SK-N-SH (cell line): Measurements from ENCODE around the gene RMDN2. TPM values are rescaled to one million over a fixed set of nuclear protein-coding genes. Genes with fewer than 3 reads are reported as not detected.
A peak's percentile ranks its signal among the peaks of the same experiment; 100 is the strongest.

Source experiments
- CTCF ChIA-PET: fragments of 300-600, 350-600 bp; formaldehyde crosslinking; extraction: SDS; loops from one replicate; lab custom pipeline; 2021; lab: Yijun Ruan, JAX
- POLR2A ChIA-PET: fragments of 350-600 bp; sonication (Branson Sonifier 250); formaldehyde crosslinking; extraction: SDS; loops from one replicate; lab custom pipeline; 2020; ENCODE audit warnings: antibody characterized with exemption, inconsistent platforms; lab: Yijun Ruan, JAX
- DNase-seq: peaks from one replicate; pipeline ENCODE4 v3.0.0; 2012
- H2AFZ ChIP-seq: fragments of 200-600 bp; sonication (generic); 2 replicates; pipeline ENCODE4 v1.8.1; 2016; ENCODE audit warnings: antibody characterized with exemption, mild to moderate bottlenecking, low read depth
- H3F3A ChIP-seq: fragments of 200-600 bp; sonication (generic); replicated peaks from 2 replicates; pipeline ENCODE3; 2016; ENCODE audit warnings: antibody characterized with exemption, mild to moderate bottlenecking; ENCODE audit not compliant: insufficient read depth
- H3K27ac ChIP-seq, 2 experiments: fragments of 200-500 bp in 1 of 2; fragments of 200-600 bp in 1 of 2; sonication (Bioruptor generic) in 1 of 2; sonication (generic), shearing (Covaris generic) in 1 of 2; 2 replicates each; pipeline versions ENCODE4 v1.5.1 to v1.6.1; 2014 to 2016; ENCODE audit warnings: low read depth in 2 of 2, inconsistent platforms in 1 of 2, low read length in 1 of 2, mild to moderate bottlenecking in 1 of 2, mixed read lengths in 1 of 2
- H3K27me3 ChIP-seq: fragments of 200-600 bp; sonication (generic), shearing (Covaris generic); 2 replicates; pipeline ENCODE4 v1.6.1; 2016; ENCODE audit warnings: mixed run types; ENCODE audit not compliant: insufficient read depth
- H3K36me3 ChIP-seq, 2 experiments: fragments of 200-500 bp in 1 of 2; fragments of 200-600 bp in 1 of 2; sonication (Bioruptor generic) in 1 of 2; sonication (generic) in 1 of 2; replicated peaks in 1 of 2; 2 replicates each; pipeline versions ENCODE3 to v1.5.1; 2014 to 2016; ENCODE audit warnings: low read length in 1 of 2, mild to moderate bottlenecking in 1 of 2; ENCODE audit not compliant: insufficient read depth in 2 of 2, control insufficient read depth in 1 of 2
- H3K4me1 ChIP-seq, 2 experiments: fragments of 200-500 bp in 1 of 2; fragments of 200-600 bp in 1 of 2; sonication (Bioruptor generic) in 1 of 2; sonication (generic), shearing (Covaris generic) in 1 of 2; 2 replicates each; pipeline versions ENCODE4 v1.5.1 to v1.6.1; 2014 to 2016; ENCODE audit warnings: low read depth in 1 of 2, low read length in 1 of 2, mixed run types in 1 of 2; ENCODE audit not compliant: insufficient read depth in 2 of 2, control insufficient read depth in 1 of 2
- H3K4me2 ChIP-seq: fragments of 200-600 bp; sonication (generic), shearing (Covaris generic); 2 replicates; pipeline ENCODE4 v1.6.1; 2017; ENCODE audit warnings: mixed run types
- H3K4me3 ChIP-seq, 2 experiments: fragments of 200-500 bp in 1 of 2; fragments of 200-600 bp in 1 of 2; sonication (Bioruptor generic) in 1 of 2; sonication (generic), shearing (Covaris generic) in 1 of 2; 2 replicates each; pipeline versions ENCODE4 v1.5.1 to v1.8.1; 2014 to 2016; ENCODE audit warnings: low read depth in 2 of 2, inconsistent platforms in 1 of 2, low read length in 1 of 2, mild to moderate bottlenecking in 1 of 2, mixed read lengths in 1 of 2, moderate library complexity in 1 of 2
- H3K79me2 ChIP-seq: fragments of 200-600 bp; sonication (generic); 2 replicates; pipeline ENCODE4 v1.8.1; 2017; ENCODE audit warnings: mild to moderate bottlenecking; ENCODE audit not compliant: insufficient read depth
- H3K9ac ChIP-seq: fragments of 200-600 bp; sonication (generic); 2 replicates; pipeline ENCODE4 v1.6.1; 2017; ENCODE audit warnings: mixed run types
- H3K9me2 ChIP-seq: fragments of 200-600 bp; sonication (generic); 2 replicates; pipeline ENCODE4 v1.6.1; 2017; ENCODE audit warnings: mixed run types
- H3K9me3 ChIP-seq: fragments of 200-600 bp; sonication (generic); 2 replicates; pipeline ENCODE4 v1.6.1; 2017; ENCODE audit warnings: mixed run types, mild to moderate bottlenecking, moderate library complexity
- H4K20me1 ChIP-seq: fragments of 200-600 bp; sonication (generic); 2 replicates; pipeline ENCODE4 v1.6.1; 2017; ENCODE audit warnings: mild to moderate bottlenecking, mixed run types; ENCODE audit not compliant: insufficient read depth
- CHD2 ChIP-seq: fragments of 150-350 bp; IDR thresholded peaks from 2 replicates; pipeline ENCODE4 v1.6.1; 2018; ENCODE audit warnings: low read length; ENCODE audit not compliant: partially characterized antibody
- ELF1 ChIP-seq: IDR thresholded peaks from 2 replicates; pipeline ENCODE4 v1.4.0; 2012
- EP300 ChIP-seq, 2 experiments: IDR thresholded peaks; 2 replicates each; pipeline versions ENCODE4 v1.4.0 to v1.6.1; 2012; ENCODE audit warnings: borderline replicate concordance in 1 of 2, low read depth in 1 of 2, low read length in 1 of 2
- FOXJ3 ChIP-seq: sonication (generic); formaldehyde crosslinking; IDR thresholded peaks from 2 replicates; pipeline ENCODE4 v1.5.1; 2020; ENCODE audit warnings: mild to moderate bottlenecking, missing genetic modification reagents
- JUND ChIP-seq: IDR thresholded peaks from 2 replicates; pipeline ENCODE4 v1.4.0; 2012
- NFIC ChIP-seq: IDR thresholded peaks from 2 replicates; pipeline ENCODE4 v1.4.0; 2012; ENCODE audit warnings: borderline replicate concordance
- NRF1 ChIP-seq: IDR thresholded peaks from 2 replicates; pipeline ENCODE4 v1.6.1; 2012; ENCODE audit warnings: low read depth, mild to moderate bottlenecking, low read length
- PBX3 ChIP-seq: IDR thresholded peaks from 2 replicates; pipeline ENCODE4; 2012
- POLR2AphosphoS5 ChIP-seq: IDR thresholded peaks from 2 replicates; pipeline ENCODE4 v1.6.1; 2012; ENCODE audit warnings: low read depth, low read length
- RAD21 ChIP-seq: IDR thresholded peaks from 2 replicates; pipeline ENCODE4 v1.6.1; 2012; ENCODE audit warnings: mild to moderate bottlenecking, low read length
- RCOR1 ChIP-seq: fragments of 150-350 bp; IDR thresholded peaks from 2 replicates; pipeline ENCODE4 v1.6.1; 2017; ENCODE audit warnings: antibody characterized with exemption, low read length
- RFX5 ChIP-seq: IDR thresholded peaks from 2 replicates; pipeline ENCODE4 v1.6.1; 2012; ENCODE audit warnings: mild to moderate bottlenecking, improper control_type of control experiment, low read length
- SIN3A ChIP-seq: IDR thresholded peaks from 2 replicates; pipeline ENCODE4 v1.6.1; 2012; ENCODE audit warnings: low read depth, mild to moderate bottlenecking, low read length, moderate library complexity, borderline replicate concordance
- SMC3 ChIP-seq: IDR thresholded peaks from 2 replicates; pipeline ENCODE4 v1.6.1; 2012; ENCODE audit warnings: low read depth, low read length, improper control_type of control experiment
- TAF1 ChIP-seq: IDR thresholded peaks from 2 replicates; pipeline ENCODE4 v1.6.1; 2012; ENCODE audit warnings: low read depth, mild to moderate bottlenecking, low read length, moderate library complexity, borderline replicate concordance
- TCF12 ChIP-seq: IDR thresholded peaks from 2 replicates; pipeline ENCODE4 v1.4.0; 2012
- TEAD4 ChIP-seq: IDR thresholded peaks from 2 replicates; pipeline ENCODE4 v1.4.0; 2012; ENCODE audit warnings: mild to moderate bottlenecking, borderline replicate concordance; ENCODE audit not compliant: insufficient read depth
- WGBS: methylation state at CpG from one replicate; pipeline ENCODE4 v1.1.6; 2017; ENCODE audit warnings: low lambda C conversion rate; 5-methylcytosine and 5-hydroxymethylcytosine counted together
- polyA plus RNA-seq, 3 experiments: library from polyadenylated mRNA; depleted of rRNA; stranded (reverse); fragments of >200 nt; gene quantifications; 2 replicates each; pipeline ENCODE4 v1.2.3, GENCODE V29; 2012
- TF ChIP-seq, protein P1 (sequence below): fragments of 200-600 bp; sonication (generic); IDR thresholded peaks from 2 replicates; pipeline ENCODE4 v1.6.1; 2017; ENCODE audit warnings: antibody characterized with exemption, mild to moderate bottlenecking, moderate library complexity
- TF ChIP-seq, protein P2 (sequence below): fragments of 150-350 bp; IDR thresholded peaks from 2 replicates; pipeline ENCODE4 v1.6.1; 2016; ENCODE audit warnings: mild to moderate bottlenecking, low read depth, low read length
- TF ChIP-seq, protein P3 (sequence below): fragments of 150-350 bp; IDR thresholded peaks from 2 replicates; pipeline ENCODE4 v1.6.1; 2017; ENCODE audit warnings: antibody characterized with exemption, low read length, low read depth, borderline replicate concordance
- TF ChIP-seq, protein P4 (sequence below): IDR thresholded peaks from 2 replicates; pipeline ENCODE4 v1.4.0; 2012; ENCODE audit warnings: low read depth, borderline replicate concordance

RMDN2 gene
- polyA plus RNA-seq, 1 of the 3 experiments (the other 2 are of a cell fraction): 7.3 TPM

DNA sequence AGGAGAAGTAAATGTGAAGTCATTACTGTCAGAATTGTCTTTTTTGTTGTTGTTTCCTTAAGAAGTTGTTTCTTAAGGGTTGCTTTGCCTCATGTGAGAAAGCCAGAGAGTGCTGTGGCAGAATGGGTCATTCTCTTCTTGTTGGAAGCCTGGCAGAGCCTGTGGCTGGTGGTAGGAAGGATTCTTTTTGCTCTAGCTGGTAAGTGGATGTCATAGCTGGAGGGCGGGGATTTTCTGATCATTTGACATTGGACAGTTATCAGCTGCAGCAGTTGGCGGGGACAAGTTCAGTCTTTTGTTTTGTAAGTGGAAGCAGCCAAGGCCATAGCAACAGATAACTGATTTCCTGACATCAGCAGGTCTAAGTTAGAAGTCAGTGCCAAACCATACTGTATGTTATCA, 5.5 kb upstream of the RMDN2 start:
- WGBS: 91% methylated on average over 2 of the region's 2 CpGs
- peaks cover 9 to 17% of the 10 kb centered on the region in 2 experiments; a peak in 3 of 4 replicates for H3K4me1 ChIP-seq
- no peaks in the 10 kb centered on the region for H3K9me2 ChIP-seq
- H3K9ac ChIP-seq: no peak overlapping the region
- H3K4me2 ChIP-seq: no peak overlapping the region
- H3K9me3 ChIP-seq: no peaks in the 10 kb centered on the region
- H3K27ac ChIP-seq: peak overlapping the region; percentile 36 to 85; a peak in 3 of 4 replicates
- no peaks in the 10 kb centered on the region for H4K20me1 ChIP-seq
- CTCF ChIA-PET: no interaction called here
- H3K27me3 ChIP-seq: no peaks in the 10 kb centered on the region
- no peak overlapping the region for H3K4me3 ChIP-seq
- POLR2A ChIA-PET: no interaction called here
- H3K79me2 ChIP-seq: no peaks in the 10 kb centered on the region
- no peak overlapping the region for H2AFZ ChIP-seq
- H3K36me3 ChIP-seq: no peaks in the 10 kb centered on the region
- TF ChIP-seq PBX3 (peak; percentile 11; the same call in 1 of the 2 replicates), JUND (no peak), NFIC (no peak), EP300 (IDR thresholded peaks at IDR 0.05; ENCODE audit: borderline replicate concordance in 1 of 2, low read depth in 1 of 2, low read length in 1 of 2) (peak in 1 of 2 experiments; percentile 25; a peak in 1 of 4 replicates), POLR2AphosphoS5 (no peak), TAF1 (no peak), TCF12 (peak; percentile 29), RFX5 (peak; percentile 41; the same call in 1 of the 2 replicates)
- TF ChIP-seq, protein P1, sequence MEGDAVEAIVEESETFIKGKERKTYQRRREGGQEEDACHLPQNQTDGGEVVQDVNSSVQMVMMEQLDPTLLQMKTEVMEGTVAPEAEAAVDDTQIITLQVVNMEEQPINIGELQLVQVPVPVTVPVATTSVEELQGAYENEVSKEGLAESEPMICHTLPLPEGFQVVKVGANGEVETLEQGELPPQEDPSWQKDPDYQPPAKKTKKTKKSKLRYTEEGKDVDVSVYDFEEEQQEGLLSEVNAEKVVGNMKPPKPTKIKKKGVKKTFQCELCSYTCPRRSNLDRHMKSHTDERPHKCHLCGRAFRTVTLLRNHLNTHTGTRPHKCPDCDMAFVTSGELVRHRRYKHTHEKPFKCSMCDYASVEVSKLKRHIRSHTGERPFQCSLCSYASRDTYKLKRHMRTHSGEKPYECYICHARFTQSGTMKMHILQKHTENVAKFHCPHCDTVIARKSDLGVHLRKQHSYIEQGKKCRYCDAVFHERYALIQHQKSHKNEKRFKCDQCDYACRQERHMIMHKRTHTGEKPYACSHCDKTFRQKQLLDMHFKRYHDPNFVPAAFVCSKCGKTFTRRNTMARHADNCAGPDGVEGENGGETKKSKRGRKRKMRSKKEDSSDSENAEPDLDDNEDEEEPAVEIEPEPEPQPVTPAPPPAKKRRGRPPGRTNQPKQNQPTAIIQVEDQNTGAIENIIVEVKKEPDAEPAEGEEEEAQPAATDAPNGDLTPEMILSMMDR: no peak
- TF ChIP-seq, protein P2, sequence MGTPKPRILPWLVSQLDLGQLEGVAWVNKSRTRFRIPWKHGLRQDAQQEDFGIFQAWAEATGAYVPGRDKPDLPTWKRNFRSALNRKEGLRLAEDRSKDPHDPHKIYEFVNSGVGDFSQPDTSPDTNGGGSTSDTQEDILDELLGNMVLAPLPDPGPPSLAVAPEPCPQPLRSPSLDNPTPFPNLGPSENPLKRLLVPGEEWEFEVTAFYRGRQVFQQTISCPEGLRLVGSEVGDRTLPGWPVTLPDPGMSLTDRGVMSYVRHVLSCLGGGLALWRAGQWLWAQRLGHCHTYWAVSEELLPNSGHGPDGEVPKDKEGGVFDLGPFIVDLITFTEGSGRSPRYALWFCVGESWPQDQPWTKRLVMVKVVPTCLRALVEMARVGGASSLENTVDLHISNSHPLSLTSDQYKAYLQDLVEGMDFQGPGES: no peak
- H3F3A ChIP-seq: peaks cover 32% of the 10 kb centered on the region
- DNase-seq: peak; percentile 49

DNA sequence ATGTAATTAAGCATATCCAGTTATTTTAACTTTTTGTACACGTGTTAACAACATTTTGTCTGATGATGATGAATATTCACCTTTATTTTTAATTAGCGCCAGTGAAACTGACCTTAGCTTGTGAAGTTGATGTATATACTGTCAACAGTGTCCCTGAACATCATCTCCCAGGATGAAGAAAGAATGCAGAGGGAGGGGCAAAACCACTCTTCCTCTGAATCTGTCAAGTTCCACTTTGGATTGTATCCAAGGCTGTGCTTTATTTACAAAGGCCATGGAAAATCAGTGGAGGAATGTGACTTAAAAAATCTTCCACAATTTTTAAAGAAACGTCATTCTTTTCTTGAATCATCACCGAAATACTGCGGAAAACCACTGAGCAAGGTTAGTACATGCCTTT, 4.5 kb upstream of the RMDN2 start:
- Histone ChIP-seq H3K27ac (peak overlapping the region; percentile 36 to 85; a peak in 2 of 4 replicates), H3K79me2 (no peaks in the 10 kb centered on the region)
- 46% methylated on average over 5 of the region's 5 CpGs for WGBS
- TF ChIP-seq EP300 (IDR thresholded peaks at IDR 0.05; ENCODE audit: borderline replicate concordance in 1 of 2, low read depth in 1 of 2, low read length in 1 of 2) (peak; percentile 62 to 91), ELF1 (no peak), PBX3 (peak; percentile 93), CHD2 (no peak), RAD21 (no peak), SIN3A (peak; percentile 53; the same call in 1 of the 2 replicates), NFIC (peak; percentile 97), RCOR1 (no peak), FOXJ3 (no peak), JUND (peak; percentile 66), TAF1 (no peak), NRF1 (no peak), TEAD4 (peak; percentile 85), TCF12 (peak; percentile 95), SMC3 (no peak)
- TF ChIP-seq, protein P3, sequence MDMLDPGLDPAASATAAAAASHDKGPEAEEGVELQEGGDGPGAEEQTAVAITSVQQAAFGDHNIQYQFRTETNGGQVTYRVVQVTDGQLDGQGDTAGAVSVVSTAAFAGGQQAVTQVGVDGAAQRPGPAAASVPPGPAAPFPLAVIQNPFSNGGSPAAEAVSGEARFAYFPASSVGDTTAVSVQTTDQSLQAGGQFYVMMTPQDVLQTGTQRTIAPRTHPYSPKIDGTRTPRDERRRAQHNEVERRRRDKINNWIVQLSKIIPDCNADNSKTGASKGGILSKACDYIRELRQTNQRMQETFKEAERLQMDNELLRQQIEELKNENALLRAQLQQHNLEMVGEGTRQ: no peak
- TF ChIP-seq, protein P4, sequence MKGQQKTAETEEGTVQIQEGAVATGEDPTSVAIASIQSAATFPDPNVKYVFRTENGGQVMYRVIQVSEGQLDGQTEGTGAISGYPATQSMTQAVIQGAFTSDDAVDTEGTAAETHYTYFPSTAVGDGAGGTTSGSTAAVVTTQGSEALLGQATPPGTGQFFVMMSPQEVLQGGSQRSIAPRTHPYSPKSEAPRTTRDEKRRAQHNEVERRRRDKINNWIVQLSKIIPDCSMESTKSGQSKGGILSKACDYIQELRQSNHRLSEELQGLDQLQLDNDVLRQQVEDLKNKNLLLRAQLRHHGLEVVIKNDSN: no peak

More for the DNA sequence above, 4.5 kb upstream of the RMDN2 start:
- Histone ChIP-seq H3K36me3 (no peaks in the 10 kb centered on the region), H3K9ac (no peak overlapping the region), H3K27me3 (no peaks in the 10 kb centered on the region), H3F3A (peaks cover 33% of the 10 kb centered on the region), H2AFZ (no peak overlapping the region), H4K20me1 (no peaks in the 10 kb centered on the region), H3K9me3 (no peaks in the 10 kb centered on the region), H3K4me2 (no peak overlapping the region), H3K9me2 (no peaks in the 10 kb centered on the region), H3K4me1 (peaks cover 9 to 17% of the 10 kb centered on the region in 2 experiments; a peak in 3 of 4 replicates), H3K4me3 (peak overlapping the region in 1 of 2 experiments; percentile 42; a peak in 1 of 4 replicates)
- ChIA-PET POLR2A (no interaction called here), CTCF (no interaction called here)
- DNase-seq: no peak
